ENCODE results near the gene TMEM97.

Gene TMEM97

DNA sequence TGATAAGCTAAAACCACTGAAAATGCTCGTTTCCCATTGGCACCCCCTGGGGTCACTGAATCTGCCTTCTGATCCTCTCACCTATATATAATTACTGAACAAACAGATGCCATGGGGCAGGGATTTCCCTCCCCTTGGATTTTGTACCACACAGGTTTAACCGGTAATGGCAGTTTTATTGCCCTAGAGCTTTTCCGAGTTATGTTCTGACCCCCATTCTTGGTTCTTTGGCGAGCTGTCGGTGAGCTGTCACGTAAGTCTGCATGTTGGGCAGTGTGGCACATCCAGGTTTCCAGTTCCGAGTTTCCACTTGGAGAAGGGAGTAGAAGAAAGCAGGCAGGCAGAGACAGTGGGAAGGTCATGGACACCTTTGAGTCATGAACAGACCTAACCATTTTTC is 7.1 kb downstream of the TMEM97 start:
- TF ChIP-seq GATA2 (IDR thresholded peaks at IDR 0.05; ENCODE audit: low read depth, low read length) (no peak), GATA3 (IDR thresholded peaks at IDR 0.05; ENCODE audit: low read depth, low read length) (no peak)

DNA sequence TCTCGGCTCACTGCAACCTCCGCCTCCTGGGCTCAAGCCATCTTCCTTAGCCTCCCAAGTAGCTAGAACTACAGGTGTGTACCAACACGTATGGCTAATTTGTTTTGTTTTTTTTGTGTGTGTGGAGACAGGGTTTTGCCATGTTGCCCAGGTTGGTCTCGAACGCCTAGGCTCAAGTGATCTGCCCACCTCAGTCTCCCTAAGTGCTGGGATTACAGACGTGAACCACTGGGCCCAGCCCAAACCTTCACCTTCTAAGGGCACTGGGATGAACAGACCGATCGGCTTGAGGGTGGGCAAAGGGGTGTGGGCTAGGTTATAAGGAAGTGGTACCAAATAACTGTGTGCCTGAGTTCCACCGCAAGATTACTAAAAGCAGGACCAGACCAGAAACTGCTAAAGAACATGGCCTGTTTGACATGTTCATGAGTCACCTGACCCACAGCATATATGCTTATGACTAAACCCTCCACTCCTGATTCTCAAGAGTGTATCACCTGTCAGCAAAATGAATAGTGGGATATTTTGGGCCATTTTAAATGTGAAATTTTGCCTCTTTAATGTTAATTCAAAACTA is 8.1 kb downstream of the TMEM97 start:
- no peak for TF ChIP-seq GATA3 (IDR thresholded peaks at IDR 0.05; ENCODE audit: low read depth, low read length)
- no peak for TF ChIP-seq GATA2 (IDR thresholded peaks at IDR 0.05; ENCODE audit: low read depth, low read length)

DNA sequence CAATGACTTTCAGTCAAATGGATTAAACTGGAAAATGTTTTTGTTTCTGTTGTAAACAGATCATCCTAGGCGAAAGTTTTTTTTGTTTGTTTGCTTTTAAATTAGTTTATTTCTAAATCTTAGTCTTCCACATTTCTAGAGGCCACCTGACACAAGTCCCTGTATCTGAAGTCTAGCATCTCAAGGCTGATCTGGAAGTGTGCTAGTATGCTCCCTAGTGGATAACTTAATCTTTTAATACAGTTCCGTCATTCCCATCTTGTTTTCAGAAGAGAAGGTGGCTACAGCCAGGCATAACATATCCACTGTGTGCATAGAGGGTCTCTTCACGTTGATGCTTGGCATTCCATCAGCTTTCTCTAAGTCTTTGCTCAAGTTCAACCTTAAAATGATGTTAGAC is 8.7 kb downstream of the TMEM97 start:
- TF ChIP-seq GATA3 (IDR thresholded peaks at IDR 0.05; ENCODE audit: low read depth, low read length) (no peak), GATA2 (IDR thresholded peaks at IDR 0.05; ENCODE audit: low read depth, low read length) (no peak)

DNA sequence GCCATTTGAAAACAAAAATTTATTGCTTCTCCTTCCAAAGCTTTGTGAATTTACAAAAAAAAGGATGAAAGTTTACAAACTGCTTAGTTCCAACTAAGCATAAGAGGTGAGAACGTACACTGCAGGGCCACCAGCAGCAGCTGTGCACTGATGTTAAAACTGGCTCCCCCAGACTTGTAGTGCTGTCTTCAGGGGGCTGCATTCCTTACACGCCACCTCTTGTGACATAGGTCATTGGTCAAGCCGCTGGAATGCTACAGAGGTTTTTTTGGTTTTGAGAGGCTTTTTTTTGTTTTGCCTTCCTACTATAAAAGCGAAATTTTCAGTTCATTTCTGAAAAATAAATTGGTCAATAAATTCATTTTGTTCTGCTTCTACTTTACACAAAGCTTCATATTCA is 9.3 kb downstream of the TMEM97 start:
- no peak for TF ChIP-seq GATA3 (IDR thresholded peaks at IDR 0.05; ENCODE audit: low read depth, low read length)
- no peak for TF ChIP-seq GATA2 (IDR thresholded peaks at IDR 0.05; ENCODE audit: low read depth, low read length)

DNA sequence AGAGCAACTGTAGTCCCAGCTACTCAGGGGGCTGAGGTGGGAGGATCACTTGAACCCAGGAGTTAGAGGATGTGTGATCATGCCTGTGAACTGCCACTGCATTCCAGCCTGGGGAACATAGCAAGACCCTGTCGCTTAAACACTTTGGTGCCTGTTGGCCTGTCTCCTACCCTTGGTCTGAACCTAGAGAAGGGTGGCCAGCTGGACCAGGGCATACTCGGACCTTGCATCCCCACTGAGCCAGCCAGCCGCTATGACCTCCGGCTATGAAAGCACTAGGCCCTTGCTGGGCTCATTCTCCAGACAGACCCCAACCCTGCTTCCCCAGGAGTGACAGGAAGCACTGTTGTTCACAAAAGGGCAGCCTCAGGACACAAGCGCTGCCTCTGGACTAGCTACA is 11.7 kb downstream of the TMEM97 start:
- TF ChIP-seq GATA3 (IDR thresholded peaks at IDR 0.05; ENCODE audit: low read depth, low read length) (no peak), GATA2 (IDR thresholded peaks at IDR 0.05; ENCODE audit: low read depth, low read length) (no peak)

DNA sequence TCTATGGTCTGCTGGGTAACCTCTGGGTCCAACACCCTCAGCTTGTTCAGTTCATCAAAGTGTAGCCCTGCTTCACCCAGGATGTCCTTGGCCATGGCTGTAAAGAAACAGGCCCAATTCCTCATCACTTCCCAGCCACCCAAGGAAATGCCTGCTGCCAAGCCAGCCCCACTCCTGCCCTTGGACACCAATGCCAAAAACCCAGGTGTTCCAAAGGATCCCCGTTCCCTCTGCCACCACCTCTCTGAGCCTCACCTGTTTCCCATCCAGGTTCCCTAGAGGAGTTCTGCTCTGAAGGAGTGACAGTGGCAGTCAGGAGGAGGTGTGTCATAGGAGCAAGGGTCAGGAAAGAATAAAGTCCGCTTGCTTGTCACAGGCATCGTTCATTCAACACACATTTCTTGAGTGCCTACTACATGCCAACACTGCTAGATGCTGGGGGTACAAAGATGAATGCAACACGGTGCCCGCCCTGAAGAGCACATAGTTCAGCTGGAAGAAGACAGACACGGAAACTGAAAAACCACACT is 13.0 kb downstream of the TMEM97 start:
- TF ChIP-seq GATA3 (IDR thresholded peaks at IDR 0.05; ENCODE audit: low read depth, low read length) (no peak), GATA2 (IDR thresholded peaks at IDR 0.05; ENCODE audit: low read depth, low read length) (no peak)

DNA sequence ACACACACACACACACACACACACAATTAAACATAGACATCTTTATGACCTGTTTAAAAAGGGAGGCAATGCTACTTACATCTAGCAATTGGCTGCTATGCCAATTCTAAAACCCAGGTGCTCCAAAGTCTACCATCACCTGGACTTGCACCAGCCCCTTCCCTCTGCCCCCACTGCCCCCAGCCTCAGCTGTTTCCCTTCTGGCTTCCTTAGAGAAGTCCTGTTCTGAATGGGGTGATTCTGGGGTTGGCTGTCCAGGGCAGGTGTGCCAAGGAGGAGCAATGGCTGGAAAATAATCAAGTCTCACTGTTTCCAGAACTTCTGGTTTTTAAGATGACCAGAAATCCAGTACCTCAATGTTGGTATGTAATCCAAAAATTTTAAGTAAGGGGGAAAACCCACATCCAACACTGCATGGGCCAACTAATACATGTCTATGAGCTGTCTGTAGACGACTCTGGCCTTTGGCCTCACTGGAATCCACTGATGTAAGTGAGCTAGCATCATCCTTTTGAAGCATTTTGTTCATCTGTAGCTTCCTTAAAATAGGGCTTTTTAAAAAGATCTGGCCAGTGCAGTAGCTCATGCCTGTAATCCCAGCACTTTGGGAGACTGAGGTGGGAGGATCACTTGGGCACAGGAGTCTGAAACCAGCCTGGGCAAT is 14.2 kb downstream of the TMEM97 start:
- TF ChIP-seq GATA2 (IDR thresholded peaks at IDR 0.05; ENCODE audit: low read depth, low read length) (no peak), GATA3 (IDR thresholded peaks at IDR 0.05; ENCODE audit: low read depth, low read length) (no peak)

DNA sequence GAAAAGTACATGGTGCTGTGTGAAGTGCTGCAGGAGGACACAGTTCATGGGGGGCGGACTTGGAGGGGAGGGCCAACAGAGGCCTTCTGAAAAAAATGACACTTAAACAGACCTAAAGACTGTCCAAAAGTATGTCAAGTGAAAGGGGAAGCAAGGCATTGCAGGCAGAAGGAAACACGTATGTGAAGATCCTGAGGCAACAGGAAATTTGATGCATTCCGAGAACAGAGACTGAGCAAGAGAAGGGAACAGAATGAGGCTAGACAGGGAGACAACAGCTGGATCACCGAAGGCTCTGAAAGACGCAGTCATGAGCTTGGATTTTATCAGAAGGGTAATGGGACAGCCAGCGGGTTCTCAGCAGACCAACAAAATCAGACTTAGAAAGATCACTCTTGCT is 15.2 kb downstream of the TMEM97 start:
- TF ChIP-seq GATA2 (IDR thresholded peaks at IDR 0.05; ENCODE audit: low read depth, low read length), result no peak
- TF ChIP-seq GATA3 (IDR thresholded peaks at IDR 0.05; ENCODE audit: low read depth, low read length), result no peak

DNA sequence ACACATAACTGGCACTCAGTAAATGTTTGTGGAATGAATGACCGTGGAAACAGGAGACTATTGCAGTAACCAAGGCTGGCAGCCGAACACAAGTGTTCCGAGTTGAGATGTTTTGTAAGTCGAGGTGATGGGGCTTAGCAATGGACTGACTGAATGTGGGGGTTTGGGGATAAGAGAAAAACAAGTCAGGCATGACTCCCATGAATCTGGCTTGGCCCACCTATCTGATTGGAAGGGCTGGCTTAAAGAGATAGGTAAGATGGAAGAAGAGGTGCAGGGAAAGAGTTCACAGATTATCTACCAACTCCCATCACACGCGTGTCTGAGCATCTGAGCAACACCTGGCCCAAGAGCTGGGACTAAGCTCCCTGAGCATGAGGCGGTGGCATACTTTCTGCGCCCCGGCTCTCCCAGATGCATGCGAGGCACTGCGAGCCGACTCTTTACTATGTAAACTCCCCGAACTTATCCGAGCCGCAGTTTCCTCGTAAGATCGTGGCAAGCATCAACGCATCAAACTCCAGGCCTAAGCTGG is 15.7 kb downstream of the TMEM97 start:
- TF ChIP-seq GATA2 (IDR thresholded peaks at IDR 0.05; ENCODE audit: low read depth, low read length) (no peak), GATA3 (IDR thresholded peaks at IDR 0.05; ENCODE audit: low read depth, low read length) (no peak)

DNA sequence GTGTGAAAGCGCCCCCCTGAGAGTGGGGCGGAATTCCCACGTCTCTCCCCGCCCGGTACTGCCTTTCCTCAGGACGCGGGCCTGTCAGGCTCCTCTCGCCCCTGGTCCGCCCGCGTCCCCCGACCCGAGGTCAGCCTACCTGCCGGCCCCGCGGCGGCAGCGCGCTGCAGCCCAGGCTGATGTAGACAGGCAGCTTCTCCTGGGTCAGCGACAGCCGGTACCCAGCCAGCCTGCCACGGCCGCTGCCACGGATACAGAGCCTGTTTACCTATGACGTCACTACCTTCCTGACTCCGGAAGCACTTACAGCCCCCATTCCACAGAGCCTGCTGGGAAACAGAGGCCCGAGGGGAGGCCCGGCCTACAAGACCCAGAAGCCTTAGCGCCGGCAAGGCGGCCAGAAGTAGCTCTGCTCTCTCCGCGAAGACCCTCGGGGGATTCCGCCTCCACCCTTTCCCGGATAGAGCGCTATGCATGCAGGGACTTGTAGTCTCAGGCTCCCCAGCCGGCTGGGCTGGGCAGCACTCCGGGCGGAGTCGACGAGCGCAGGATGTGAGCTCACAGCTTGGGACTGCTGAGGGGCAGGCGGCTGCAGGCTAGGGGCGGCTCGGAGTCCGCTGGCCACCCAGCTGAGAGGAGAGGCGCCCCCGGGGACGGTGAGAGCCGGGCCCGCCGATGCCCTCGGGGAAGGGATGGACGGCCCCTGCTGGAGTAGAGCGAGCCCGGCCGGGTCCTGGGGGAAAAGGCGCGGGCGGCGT is 16.4 kb downstream of the TMEM97 start, which contains the start of the genes IFT20 and TNFAIP1:
TSS of gene IFT20 (minus strand) at position 272 of the 758 bp plus-strand sequence. CDS start 3,487 bp downstream, outside the sequence.
TSS of gene TNFAIP1 (plus strand) at position 561 of the 758 bp plus-strand sequence. CDS start 3,761 bp downstream, outside the sequence.
- TF ChIP-seq GATA2 (IDR thresholded peaks at IDR 0.05; ENCODE audit: low read depth, low read length) (no peak), GATA3 (IDR thresholded peaks at IDR 0.05; ENCODE audit: low read depth, low read length) (no peak)

DNA sequence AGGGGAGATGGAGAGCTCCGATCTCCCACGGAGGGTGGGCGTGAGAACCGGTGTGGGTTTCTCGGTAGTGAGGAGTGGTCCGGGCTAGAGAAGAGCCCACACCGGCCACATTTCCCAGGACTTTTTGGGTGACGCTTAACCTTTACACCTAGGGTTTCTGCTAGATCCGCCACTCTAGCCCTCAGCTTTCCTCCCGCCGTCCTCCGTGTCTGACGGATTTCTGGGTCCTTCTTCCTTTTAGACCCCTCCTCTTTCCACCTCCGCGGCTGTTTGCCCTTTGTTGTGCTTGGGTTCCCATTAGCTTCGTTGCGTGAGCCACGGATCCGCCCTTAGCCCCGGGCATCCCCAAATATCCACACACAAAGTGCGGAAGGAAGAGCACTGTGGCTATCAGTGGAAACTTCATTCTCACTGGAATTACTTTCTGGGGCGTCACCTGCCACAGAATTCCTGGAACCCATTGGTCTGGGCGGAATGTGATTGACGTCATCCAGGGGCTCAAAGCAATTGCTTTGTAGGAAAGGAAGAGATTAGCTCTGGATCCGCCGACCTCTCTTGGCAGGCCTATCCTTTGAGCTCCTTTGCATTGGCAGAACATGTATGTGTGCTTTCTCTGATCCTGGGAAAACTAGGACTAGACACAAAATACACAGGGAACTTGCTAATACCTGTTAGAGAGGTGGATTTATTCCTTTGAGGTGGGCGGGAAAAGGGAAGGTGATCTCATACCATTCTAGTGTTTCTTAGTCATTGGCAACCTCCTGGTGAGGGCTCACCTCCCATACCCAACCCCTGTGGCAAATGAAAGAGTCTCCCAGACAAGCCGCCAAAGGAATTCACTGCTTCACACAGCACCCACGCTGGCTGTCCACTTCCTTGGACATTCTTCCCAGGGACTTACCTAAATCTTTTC is 17.2 kb downstream of the TMEM97 start:
- TF ChIP-seq GATA2 (IDR thresholded peaks at IDR 0.05; ENCODE audit: low read depth, low read length) (no peak), GATA3 (IDR thresholded peaks at IDR 0.05; ENCODE audit: low read depth, low read length) (no peak)

DNA sequence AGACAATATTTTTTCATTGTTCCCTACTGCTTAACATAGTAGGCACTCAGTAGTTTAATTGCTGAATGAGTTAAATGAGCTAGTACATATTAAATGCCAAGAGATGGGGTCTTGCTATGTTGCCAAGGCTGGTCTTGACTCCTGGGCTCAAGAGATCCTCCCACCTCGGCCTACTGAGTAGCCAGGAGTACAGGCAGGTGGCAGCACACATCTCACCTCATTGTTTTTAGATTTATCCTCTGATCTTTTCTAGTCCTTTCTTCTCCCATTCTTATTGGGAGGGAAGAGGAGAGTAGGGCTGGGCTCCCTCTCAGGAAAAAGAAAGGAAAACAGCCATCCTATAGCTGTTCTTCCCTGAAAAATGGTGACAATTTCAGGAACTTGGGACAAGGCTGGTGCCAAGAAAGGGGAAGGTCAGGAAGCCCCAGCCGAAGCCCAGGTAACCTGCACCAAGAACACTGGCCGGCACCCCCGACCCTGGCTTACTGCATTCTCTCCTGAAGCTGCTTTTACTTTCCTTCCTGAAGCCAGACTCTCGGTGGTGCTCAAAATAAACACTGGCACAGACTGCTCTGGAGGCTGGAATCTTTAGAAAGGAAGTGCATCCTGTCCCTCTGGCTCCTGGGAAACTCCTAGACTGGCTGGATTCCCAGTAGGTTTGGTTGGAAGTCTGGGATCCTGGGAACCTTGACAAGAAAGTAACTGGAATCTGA is 19.2 kb downstream of the TMEM97 start:
- TF ChIP-seq GATA2 (IDR thresholded peaks at IDR 0.05; ENCODE audit: low read depth, low read length) (no peak), GATA3 (IDR thresholded peaks at IDR 0.05; ENCODE audit: low read depth, low read length) (no peak)

DNA sequence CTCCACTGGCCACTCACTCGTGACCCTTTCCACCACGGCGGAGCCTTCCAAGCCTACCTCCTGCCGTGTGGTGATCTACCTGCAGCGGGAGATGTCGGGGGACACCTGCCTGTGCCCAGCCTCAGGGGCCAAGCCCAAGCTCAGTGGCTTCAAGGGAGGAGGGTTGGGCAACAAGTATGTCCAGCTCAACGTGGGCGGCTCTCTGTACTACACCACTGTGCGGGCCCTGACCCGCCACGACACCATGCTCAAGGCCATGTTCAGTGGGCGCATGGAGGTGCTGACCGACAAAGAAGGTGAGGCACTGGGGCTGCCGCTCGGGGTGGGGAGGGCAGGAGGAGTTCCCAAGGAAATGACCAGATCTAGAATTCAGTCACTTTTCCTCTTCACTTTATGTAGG is 20.4 kb downstream of the TMEM97 start:
- TF ChIP-seq GATA2 (IDR thresholded peaks at IDR 0.05; ENCODE audit: low read depth, low read length) (no peak), GATA3 (IDR thresholded peaks at IDR 0.05; ENCODE audit: low read depth, low read length) (no peak)
